ENCODE results near the gene TMEM41A.

DNA sequence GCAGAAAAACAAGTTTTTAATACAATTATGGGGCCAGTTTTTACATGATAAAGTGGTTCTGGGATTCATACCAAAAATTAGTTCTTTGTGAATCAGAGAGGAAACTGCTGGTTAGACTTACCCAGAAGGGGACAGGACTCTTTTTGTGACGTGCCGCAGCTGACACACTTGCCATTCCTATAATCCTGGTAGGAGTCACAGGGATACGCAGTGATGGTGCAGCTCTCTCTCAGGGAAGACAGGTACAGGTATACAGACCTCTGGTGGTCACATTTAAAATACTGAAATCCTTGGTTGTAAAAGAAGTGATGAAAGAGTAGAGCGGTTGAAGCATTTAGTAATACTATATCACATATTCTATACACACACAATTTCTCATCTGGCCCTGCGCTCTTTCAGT lies 20.2 kb upstream of the TMEM41A start:
- TF ChIP-seq, protein P1, sequence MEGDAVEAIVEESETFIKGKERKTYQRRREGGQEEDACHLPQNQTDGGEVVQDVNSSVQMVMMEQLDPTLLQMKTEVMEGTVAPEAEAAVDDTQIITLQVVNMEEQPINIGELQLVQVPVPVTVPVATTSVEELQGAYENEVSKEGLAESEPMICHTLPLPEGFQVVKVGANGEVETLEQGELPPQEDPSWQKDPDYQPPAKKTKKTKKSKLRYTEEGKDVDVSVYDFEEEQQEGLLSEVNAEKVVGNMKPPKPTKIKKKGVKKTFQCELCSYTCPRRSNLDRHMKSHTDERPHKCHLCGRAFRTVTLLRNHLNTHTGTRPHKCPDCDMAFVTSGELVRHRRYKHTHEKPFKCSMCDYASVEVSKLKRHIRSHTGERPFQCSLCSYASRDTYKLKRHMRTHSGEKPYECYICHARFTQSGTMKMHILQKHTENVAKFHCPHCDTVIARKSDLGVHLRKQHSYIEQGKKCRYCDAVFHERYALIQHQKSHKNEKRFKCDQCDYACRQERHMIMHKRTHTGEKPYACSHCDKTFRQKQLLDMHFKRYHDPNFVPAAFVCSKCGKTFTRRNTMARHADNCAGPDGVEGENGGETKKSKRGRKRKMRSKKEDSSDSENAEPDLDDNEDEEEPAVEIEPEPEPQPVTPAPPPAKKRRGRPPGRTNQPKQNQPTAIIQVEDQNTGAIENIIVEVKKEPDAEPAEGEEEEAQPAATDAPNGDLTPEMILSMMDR (optimal IDR thresholded peaks at IDR 0.05 in 1 of 3, IDR thresholded peaks at IDR 0.05 in 1 of 3, conservative IDR thresholded peaks at IDR 0.05 in 1 of 3; ENCODE audit: extremely low read depth in 1 of 3, insufficient read depth in 2 of 3, low read length in 3 of 3): peak in 2 of 3 experiments; percentile 14 to 15
- no peak for TF ChIP-seq EZH2 (IDR thresholded peaks at IDR 0.05; ENCODE audit: low read length)

Measured in keratinocyte (primary cell).